ENCODE data around the gene HMGN1. TPM values are rescaled to one million over a fixed set of nuclear protein-coding genes. Genes with fewer than 3 reads are reported as not detected.
A peak's percentile ranks its signal among the peaks of the same experiment; 100 is the strongest.

Gene HMGN1
- total RNA-seq, 2 donors from 2014 or later: 526 to 626 TPM

DNA sequence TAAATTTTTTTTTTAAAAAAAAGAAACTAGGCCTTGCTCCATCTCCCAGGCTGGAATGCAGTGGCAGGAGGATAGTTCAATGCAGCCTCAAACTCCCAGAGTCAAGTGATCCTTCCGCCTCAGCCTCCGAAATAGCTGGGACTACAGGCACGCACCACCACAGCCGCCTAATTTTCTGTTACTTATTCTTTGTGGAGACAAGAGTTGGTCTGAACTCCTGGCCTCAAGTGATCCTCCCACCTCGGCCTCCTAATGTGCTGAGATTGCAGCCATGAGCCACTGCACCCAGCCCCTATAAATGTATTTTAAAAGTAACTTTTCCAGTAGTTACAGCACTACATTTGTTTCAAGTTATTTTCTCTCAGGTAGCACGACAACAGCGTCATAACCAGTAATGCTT is 37.7 kb downstream of the HMGN1 start:
- H3K27ac ChIP-seq (ENCODE audit: low read depth, low read length): no peak overlapping the region
- H3K9me3 ChIP-seq (ENCODE audit: control insufficient read depth, low read length): no peaks in the 10 kb centered on the region
- Mint-ChIP-seq H3K4me1 (peaks cover 16% of the 10 kb centered on the region), H3K27ac (no peak overlapping the region), H3K27me3 (ENCODE audit: insufficient read depth) (no peaks in the 10 kb centered on the region), H3K36me3 (ENCODE audit: low read depth) (peaks cover 38% of the 10 kb centered on the region), H3K4me3 (peak overlapping the region; percentile 5), H3K9me3 (no peaks in the 10 kb centered on the region)
- H3K4me1 ChIP-seq (ENCODE audit: control insufficient read depth, insufficient read depth, low read length): no peaks in the 10 kb centered on the region
- peak overlapping the region; percentile 80 for H3K4me3 ChIP-seq (ENCODE audit: low read length)
- no peaks in the 10 kb centered on the region for H3K27me3 ChIP-seq (ENCODE audit: control insufficient read depth, insufficient read depth, low read length, poor library complexity, severe bottlenecking)
- no peak for DNase-seq
- 94 to 96% methylated on average over 5 to 7 of the region's 7 CpGs for WGBS, 2 experiments (ENCODE audit: insufficient coverage in 1 of 2, insufficient read length in 1 of 2)
- H3K36me3 ChIP-seq (ENCODE audit: control insufficient read depth, insufficient read depth, low read length): peaks cover 44% of the 10 kb centered on the region
- TF ChIP-seq, protein P1, sequence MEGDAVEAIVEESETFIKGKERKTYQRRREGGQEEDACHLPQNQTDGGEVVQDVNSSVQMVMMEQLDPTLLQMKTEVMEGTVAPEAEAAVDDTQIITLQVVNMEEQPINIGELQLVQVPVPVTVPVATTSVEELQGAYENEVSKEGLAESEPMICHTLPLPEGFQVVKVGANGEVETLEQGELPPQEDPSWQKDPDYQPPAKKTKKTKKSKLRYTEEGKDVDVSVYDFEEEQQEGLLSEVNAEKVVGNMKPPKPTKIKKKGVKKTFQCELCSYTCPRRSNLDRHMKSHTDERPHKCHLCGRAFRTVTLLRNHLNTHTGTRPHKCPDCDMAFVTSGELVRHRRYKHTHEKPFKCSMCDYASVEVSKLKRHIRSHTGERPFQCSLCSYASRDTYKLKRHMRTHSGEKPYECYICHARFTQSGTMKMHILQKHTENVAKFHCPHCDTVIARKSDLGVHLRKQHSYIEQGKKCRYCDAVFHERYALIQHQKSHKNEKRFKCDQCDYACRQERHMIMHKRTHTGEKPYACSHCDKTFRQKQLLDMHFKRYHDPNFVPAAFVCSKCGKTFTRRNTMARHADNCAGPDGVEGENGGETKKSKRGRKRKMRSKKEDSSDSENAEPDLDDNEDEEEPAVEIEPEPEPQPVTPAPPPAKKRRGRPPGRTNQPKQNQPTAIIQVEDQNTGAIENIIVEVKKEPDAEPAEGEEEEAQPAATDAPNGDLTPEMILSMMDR (conservative IDR thresholded peaks at IDR 0.05): no peak
- H3K9ac ChIP-seq (ENCODE audit: extremely low read depth, low read length, poor library complexity, severe bottlenecking): no peak overlapping the region

DNA sequence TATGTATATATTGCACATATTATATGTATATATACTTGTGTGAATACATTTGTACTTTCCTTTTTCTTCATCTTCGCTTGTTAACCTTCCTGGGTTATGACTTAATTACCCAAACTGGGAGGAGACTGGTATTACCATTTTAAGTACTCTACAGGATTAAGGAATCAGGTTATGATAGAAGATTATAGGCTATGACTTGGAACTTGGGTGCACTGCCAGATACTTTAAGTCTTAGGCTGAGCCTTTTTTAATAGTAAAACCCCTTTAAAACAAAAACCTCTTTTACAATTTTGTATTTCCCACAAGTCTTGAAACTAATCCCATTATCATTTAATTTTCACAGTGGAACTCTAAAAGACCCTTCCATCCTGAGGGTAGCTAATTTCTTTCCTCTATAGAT is 41.4 kb downstream of the HMGN1 start:
- no CpG with 5 or more reads among the region's 1 CpG for WGBS, 2 experiments (ENCODE audit: insufficient coverage in 1 of 2, insufficient read length in 1 of 2)
- H3K27me3 ChIP-seq (ENCODE audit: control insufficient read depth, insufficient read depth, low read length, poor library complexity, severe bottlenecking): no peaks in the 10 kb centered on the region
- H3K4me3 Mint-ChIP-seq: no peak overlapping the region
- H3K4me1 Mint-ChIP-seq: peaks cover 11% of the 10 kb centered on the region
- no peaks in the 10 kb centered on the region for H3K27me3 Mint-ChIP-seq (ENCODE audit: insufficient read depth)
- TF ChIP-seq, protein P1 (conservative IDR thresholded peaks at IDR 0.05): no peak
- H3K9me3 ChIP-seq (ENCODE audit: control insufficient read depth, low read length): peaks cover under 1% of the 10 kb centered on the region
- H3K9ac ChIP-seq (ENCODE audit: extremely low read depth, low read length, poor library complexity, severe bottlenecking): no peak overlapping the region
- H3K27ac ChIP-seq (ENCODE audit: low read depth, low read length): no peak overlapping the region
- no peaks in the 10 kb centered on the region for H3K4me1 ChIP-seq (ENCODE audit: control insufficient read depth, insufficient read depth, low read length)
- H3K27ac Mint-ChIP-seq: no peak overlapping the region
- DNase-seq: no peak
- no peaks in the 10 kb centered on the region for H3K9me3 Mint-ChIP-seq
- no peak overlapping the region for H3K4me3 ChIP-seq (ENCODE audit: low read length)
- peaks cover 64% of the 10 kb centered on the region for H3K36me3 Mint-ChIP-seq (ENCODE audit: low read depth)
- H3K36me3 ChIP-seq (ENCODE audit: control insufficient read depth, insufficient read depth, low read length): peaks cover 64% of the 10 kb centered on the region

DNA sequence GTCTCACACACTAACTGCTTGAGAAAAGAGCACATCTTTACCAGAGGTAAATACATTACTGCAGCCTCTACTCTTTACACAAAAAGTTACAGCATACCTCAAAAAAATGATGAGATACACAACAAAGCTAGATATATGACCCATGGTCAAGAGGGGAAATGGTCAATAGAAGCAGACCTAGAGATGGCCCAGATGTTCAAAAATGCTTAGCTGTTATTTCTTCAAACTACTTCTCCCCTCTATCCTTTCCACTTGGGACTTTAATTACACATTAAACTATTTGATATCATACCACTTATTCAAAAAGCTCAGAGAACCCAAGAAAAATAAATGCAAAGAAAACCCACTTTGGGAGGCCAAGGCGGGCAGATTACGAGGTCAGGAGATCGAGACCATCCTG is 48.3 kb downstream of the HMGN1 start:
- Histone ChIP-seq H3K4me1 (ENCODE audit: control insufficient read depth, insufficient read depth, low read length) (no peaks in the 10 kb centered on the region), H3K4me3 (ENCODE audit: low read length) (no peak overlapping the region), H3K9me3 (ENCODE audit: control insufficient read depth, low read length) (peaks cover 29% of the 10 kb centered on the region), H3K9ac (ENCODE audit: extremely low read depth, low read length, poor library complexity, severe bottlenecking) (no peak overlapping the region), H3K36me3 (ENCODE audit: control insufficient read depth, insufficient read depth, low read length) (peaks cover 83% of the 10 kb centered on the region), H3K27ac (ENCODE audit: low read depth, low read length) (no peak overlapping the region), H3K27me3 (ENCODE audit: control insufficient read depth, insufficient read depth, low read length, poor library complexity, severe bottlenecking) (no peaks in the 10 kb centered on the region)
- H3K27ac Mint-ChIP-seq: no peak overlapping the region
- H3K9me3 Mint-ChIP-seq: peaks cover 18% of the 10 kb centered on the region
- 100% methylated on average over 3 of the region's 3 CpGs; no CpG with 5 or more reads in 1 of the 2 experiments for WGBS, 2 experiments (ENCODE audit: insufficient coverage in 1 of 2, insufficient read length in 1 of 2)
- TF ChIP-seq, protein P1 (conservative IDR thresholded peaks at IDR 0.05): no peak
- no peak for DNase-seq
- peaks cover 75% of the 10 kb centered on the region for H3K36me3 Mint-ChIP-seq (ENCODE audit: low read depth)
- H3K27me3 Mint-ChIP-seq (ENCODE audit: insufficient read depth): no peaks in the 10 kb centered on the region
- H3K4me1 Mint-ChIP-seq: no peaks in the 10 kb centered on the region
- H3K4me3 Mint-ChIP-seq: no peak overlapping the region
